Stimulated activated naive B cell treated with anti-CD40 and anti-IgM and Interleukin-4, amounts not matched to agents 10 μg/mL and 1 μg/mL and 100 μg/mL, for 72 hours (primary cell): ENCODE measurements around the gene VENTX.

ENCODE experiments used
- ATAC-seq, 2 donors: fragments of 150-1000 bp; cut with Tn5 transposase; replicated peaks; 2 replicates each; pipeline ENCODE4 v1.10.0; 2021; ENCODE audit warnings: moderate library complexity in 1 of 2
- DNase-seq: peaks from one replicate; pipeline ENCODE4 v3.0.0; 2021
- H3K27ac Mint-ChIP-seq: one replicate; pipeline ENCODE4 v1.8.0; 2022; ENCODE audit warnings: mild to moderate bottlenecking, mixed read lengths
- H3K27me3 Mint-ChIP-seq, 2 donors: one replicate each; pipeline ENCODE4 v1.8.0; 2022; ENCODE audit warnings: mixed read lengths in 2 of 2
- H3K36me3 Mint-ChIP-seq, 2 donors: one replicate each; pipeline ENCODE4 v1.8.0; 2022; ENCODE audit warnings: mixed read lengths in 2 of 2, mild to moderate bottlenecking in 1 of 2
- H3K4me1 Mint-ChIP-seq, 2 donors: one replicate each; pipeline ENCODE4 v1.8.0; 2022; ENCODE audit warnings: mixed read lengths in 2 of 2, mild to moderate bottlenecking in 1 of 2
- H3K4me3 Mint-ChIP-seq, 2 donors: one replicate each; pipeline ENCODE4 v1.8.0; 2022; ENCODE audit warnings: mild to moderate bottlenecking in 2 of 2, mixed read lengths in 2 of 2, moderate library complexity in 1 of 2
- H3K9me3 Mint-ChIP-seq, 2 donors: one replicate each; pipeline ENCODE4 v1.8.0; 2022; ENCODE audit warnings: mixed read lengths in 2 of 2, mild to moderate bottlenecking in 1 of 2

VENTX gene

DNA sequence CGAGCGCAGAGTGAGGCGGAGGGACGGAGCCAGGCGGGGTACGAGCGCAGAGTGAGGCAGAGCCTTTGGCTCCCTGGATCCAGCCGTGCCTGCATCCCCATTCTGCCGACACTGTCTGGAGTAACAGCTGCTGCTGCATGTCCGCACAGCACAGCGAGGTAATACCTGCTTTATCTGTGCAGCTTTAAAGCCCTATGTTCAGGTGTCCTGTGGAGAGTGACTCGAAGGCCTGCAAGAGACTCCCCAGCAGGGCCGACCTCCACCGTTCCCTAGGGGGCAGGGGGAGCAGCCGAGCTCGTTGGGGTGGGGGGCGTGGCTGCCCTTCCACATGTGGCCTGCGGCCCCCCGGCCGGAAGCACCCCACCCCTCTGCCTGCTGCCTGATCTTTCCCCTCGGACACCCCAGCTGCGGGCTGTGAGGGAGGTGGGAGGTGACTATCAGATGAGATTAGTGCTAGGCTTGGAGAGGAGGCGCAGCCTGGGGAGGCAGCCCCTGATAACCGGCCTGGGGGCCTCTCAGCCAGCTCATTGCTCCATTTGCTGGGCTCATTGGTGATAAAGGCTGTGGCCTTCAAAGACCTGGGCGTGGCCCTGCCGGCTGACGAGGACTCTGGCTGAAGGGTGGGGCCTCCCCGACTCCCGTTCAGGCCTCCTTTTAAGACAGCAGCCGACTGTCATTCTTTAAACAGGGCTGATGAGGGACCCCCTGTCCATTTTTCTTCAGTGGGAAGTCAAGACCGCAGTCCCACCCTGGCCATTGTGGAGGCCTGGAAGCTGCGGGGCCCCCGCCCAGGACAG is 8.0 kb downstream of the VENTX start:
- Mint-ChIP-seq H3K4me3 (no peak overlapping the region), H3K27me3 (peaks cover 19 to 25% of the 10 kb centered on the region in 2 donors), H3K27ac (no peak overlapping the region), H3K9me3 (no peaks in the 10 kb centered on the region), H3K4me1 (peaks cover 24 to 33% of the 10 kb centered on the region in 2 donors), H3K36me3 (no peaks in the 10 kb centered on the region)
- ATAC-seq (no peak), DNase-seq (no peak)

GRCh38 chr10:133246236-133246626 is 8.6 kb downstream of the VENTX start:
- H3K27me3 Mint-ChIP-seq: peaks cover 22 to 25% of the 10 kb centered on the region in 2 donors
- ATAC-seq: no peak

GRCh38 chr10:133247681-133248333 is 10.2 kb downstream of the VENTX start:
- no peak for DNase-seq
- H3K27ac Mint-ChIP-seq: no peak overlapping the region
- no peaks in the 10 kb centered on the region for H3K9me3 Mint-ChIP-seq
- ATAC-seq: no peak
- H3K4me3 Mint-ChIP-seq: no peak overlapping the region
- peaks cover 8 to 12% of the 10 kb centered on the region in 2 donors for H3K4me1 Mint-ChIP-seq
- H3K36me3 Mint-ChIP-seq: no peaks in the 10 kb centered on the region
- peaks cover 24 to 25% of the 10 kb centered on the region in 2 donors for H3K27me3 Mint-ChIP-seq

More at GRCh38 chr10:133246236-133246626, 8.6 kb downstream of the VENTX start:
- Mint-ChIP-seq H3K36me3 (no peaks in the 10 kb centered on the region), H3K4me3 (no peak overlapping the region), H3K4me1 (peaks cover 19 to 27% of the 10 kb centered on the region in 2 donors), H3K9me3 (no peaks in the 10 kb centered on the region), H3K27ac (no peak overlapping the region)
- no peak for DNase-seq

GRCh38 chr10:133248334-133248715 is 10.7 kb downstream of the VENTX start:
- H3K4me1 Mint-ChIP-seq: peaks cover 4 to 7% of the 10 kb centered on the region in 2 donors
- no peaks in the 10 kb centered on the region for H3K36me3 Mint-ChIP-seq
- peaks cover 21 to 24% of the 10 kb centered on the region in 2 donors for H3K27me3 Mint-ChIP-seq
- no peak for ATAC-seq
- H3K9me3 Mint-ChIP-seq: no peaks in the 10 kb centered on the region
- no peak for DNase-seq
- H3K27ac Mint-ChIP-seq: no peak overlapping the region
- H3K4me3 Mint-ChIP-seq: no peak overlapping the region

GRCh38 chr10:133249094-133249780 is 11.6 kb downstream of the VENTX start:
- Mint-ChIP-seq H3K4me3 (no peak overlapping the region), H3K4me1 (peaks cover 4 to 7% of the 10 kb centered on the region in 2 donors), H3K36me3 (no peaks in the 10 kb centered on the region), H3K27me3 (peaks cover 21 to 24% of the 10 kb centered on the region in 2 donors), H3K9me3 (no peaks in the 10 kb centered on the region), H3K27ac (no peak overlapping the region)
- DNase-seq (no peak), ATAC-seq (peak in 1 of 2 donors; percentile 25)

- DNase-seq (no peak), ATAC-seq (no peak)
- H3K27ac Mint-ChIP-seq: peak overlapping the region; percentile 39
These were observed 12.5 kb downstream of the VENTX start for GRCh38 chr10:133249975-133250754.

GRCh38 chr10:133251388-133252222 is 13.9 kb downstream of the VENTX start:
- H3K9me3 Mint-ChIP-seq: no peaks in the 10 kb centered on the region
- no peak for ATAC-seq
- no peak overlapping the region for H3K4me3 Mint-ChIP-seq
- H3K27ac Mint-ChIP-seq: no peak overlapping the region
- peaks cover 21 to 24% of the 10 kb centered on the region in 2 donors for H3K27me3 Mint-ChIP-seq
- peaks cover 6 to 7% of the 10 kb centered on the region in 2 donors for H3K4me1 Mint-ChIP-seq
- DNase-seq: no peak
- H3K36me3 Mint-ChIP-seq: no peaks in the 10 kb centered on the region

More at GRCh38 chr10:133249975-133250754, 12.5 kb downstream of the VENTX start:
- H3K27me3 Mint-ChIP-seq: peaks cover 21 to 24% of the 10 kb centered on the region in 2 donors
- no peaks in the 10 kb centered on the region for H3K36me3 Mint-ChIP-seq
- H3K4me1 Mint-ChIP-seq: peaks cover 6 to 7% of the 10 kb centered on the region in 2 donors
- H3K9me3 Mint-ChIP-seq: no peaks in the 10 kb centered on the region
- no peak overlapping the region for H3K4me3 Mint-ChIP-seq

- no peaks in the 10 kb centered on the region for H3K36me3 Mint-ChIP-seq
- DNase-seq: no peak
- H3K4me1 Mint-ChIP-seq: peaks cover 3 to 4% of the 10 kb centered on the region in 2 donors
- H3K4me3 Mint-ChIP-seq: no peak overlapping the region
- peaks cover 18 to 21% of the 10 kb centered on the region in 2 donors for H3K27me3 Mint-ChIP-seq
- H3K9me3 Mint-ChIP-seq: no peaks in the 10 kb centered on the region
- no peak for ATAC-seq
- no peak overlapping the region for H3K27ac Mint-ChIP-seq
These were observed 14.5 kb downstream of the VENTX start for GRCh38 chr10:133252223-133252552.

- Mint-ChIP-seq H3K27ac (no peak overlapping the region), H3K4me3 (no peak overlapping the region), H3K36me3 (no peaks in the 10 kb centered on the region), H3K27me3 (peaks cover 16 to 17% of the 10 kb centered on the region in 2 donors), H3K9me3 (no peaks in the 10 kb centered on the region), H3K4me1 (peaks cover 13% of the 10 kb centered on the region in 2 donors)
- DNase-seq (no peak), ATAC-seq (no peak)
These were observed 15.8 kb downstream of the VENTX start for GRCh38 chr10:133253361-133253955.

- peaks cover 20 to 23% of the 10 kb centered on the region in 2 donors for H3K4me1 Mint-ChIP-seq
- no peak overlapping the region for H3K27ac Mint-ChIP-seq
- DNase-seq (no peak), ATAC-seq (no peak)
- no peaks in the 10 kb centered on the region for H3K36me3 Mint-ChIP-seq
- no peaks in the 10 kb centered on the region for H3K9me3 Mint-ChIP-seq
- no peak overlapping the region for H3K4me3 Mint-ChIP-seq
- peaks cover 10 to 16% of the 10 kb centered on the region in 2 donors for H3K27me3 Mint-ChIP-seq
These were observed 16.9 kb downstream of the VENTX start for GRCh38 chr10:133254421-133255120.

- no peak for DNase-seq
- no peaks in the 10 kb centered on the region for H3K9me3 Mint-ChIP-seq
- no peak for ATAC-seq
- peaks cover 3 to 9% of the 10 kb centered on the region in 2 donors for H3K27me3 Mint-ChIP-seq
- H3K27ac Mint-ChIP-seq: no peak overlapping the region
- H3K36me3 Mint-ChIP-seq: no peaks in the 10 kb centered on the region
- peaks cover 25 to 31% of the 10 kb centered on the region in 2 donors for H3K4me1 Mint-ChIP-seq
- no peak overlapping the region for H3K4me3 Mint-ChIP-seq
These were observed 17.7 kb downstream of the VENTX start for GRCh38 chr10:133255323-133255722.

- Mint-ChIP-seq H3K4me3 (peak overlapping the region; percentile 59 to 67), H3K27ac (peak overlapping the region; percentile 38), H3K27me3 (no peaks in the 10 kb centered on the region), H3K4me1 (peaks cover 34 to 44% of the 10 kb centered on the region in 2 donors), H3K36me3 (no peaks in the 10 kb centered on the region), H3K9me3 (no peaks in the 10 kb centered on the region)
- DNase-seq (no peak), ATAC-seq (peak; percentile 6)
These were observed 19.9 kb downstream of the VENTX start for GRCh38 chr10:133257489-133258065.
